Upper lobe of left lung (tissue), 6 donors: ENCODE measurements around the gene SYT9. TPM values are rescaled to one million over a fixed set of nuclear protein-coding genes. Genes with fewer than 3 reads are reported as not detected.

ENCODE experiments used
- ATAC-seq, 2 donors: fragments of 200-7000 bp; cut with Tn5 transposase; one replicate each; pipeline ENCODE4 v1.9.1; 2022; ENCODE audit warnings: mild to moderate bottlenecking in 2 of 2, moderate library complexity in 2 of 2; ENCODE audit not compliant: low FRiP score in 2 of 2
- DNase-seq, 2 donors: peaks; one replicate each; pipeline ENCODE4 v3.0.0-alpha.2; 2019 to 2020
- H3K27ac ChIP-seq, 4 donors: fragments of 200-600 bp; sonication (generic); one replicate each; pipeline ENCODE4 v1.5.1; 2016 to 2019
- H3K27me3 ChIP-seq, 4 donors: fragments of 200-600 bp; sonication (generic); one replicate each; pipeline ENCODE4 v1.5.1; 2017 to 2019
- H3K36me3 ChIP-seq, 4 donors: fragments of 200-600 bp; sonication (generic); one replicate each; pipeline ENCODE4 v1.5.1; 2016 to 2019
- H3K4me1 ChIP-seq, 4 donors: fragments of 200-600 bp; sonication (generic); one replicate each; pipeline ENCODE4 v1.5.1; 2018 to 2019
- H3K4me3 ChIP-seq, 4 donors: fragments of 200-600 bp; sonication (generic); one replicate each; pipeline ENCODE4 v1.5.1; 2017 to 2019; ENCODE audit warnings: mild to moderate bottlenecking in 2 of 4, moderate library complexity in 1 of 4
- H3K9me3 ChIP-seq, 4 donors: fragments of 200-600 bp; sonication (generic); one replicate each; pipeline ENCODE4 v1.5.1; 2018 to 2019
- EP300 ChIP-seq, 4 donors: sonication (generic); formaldehyde crosslinking; IDR thresholded peaks; one replicate each; pipeline ENCODE4 v1.5.1; 2017; ENCODE audit warnings: antibody characterized with exemption in 4 of 4, control low read depth in 2 of 4
- POLR2A ChIP-seq, 4 donors: fragments of 450-650 bp; IDR thresholded peaks; one replicate each; pipeline ENCODE4 v1.5.1; 2016 to 2017; ENCODE audit warnings: antibody characterized with exemption in 4 of 4, mild to moderate bottlenecking in 2 of 4
- POLR2AphosphoS5 ChIP-seq, 2 donors: sonication (generic); formaldehyde crosslinking; IDR thresholded peaks; one replicate each; pipeline ENCODE4 v1.5.1; 2017; ENCODE audit warnings: antibody characterized with exemption in 2 of 2
- WGBS, 2 donors: methylation state at CpG; one replicate each; pipeline ENCODE4 v1.1.5; 2017 to 2018; 5-methylcytosine and 5-hydroxymethylcytosine counted together
- total RNA-seq, 6 donors: library from RNA; depleted of rRNA in 4 of 6; stranded (reverse); fragments of >200 nt in 4 of 6; gene quantifications; one replicate each; pipeline versions ENCODE4 v1.1.0 to v1.2.1, GENCODE V29; 2016 to 2021
- TF ChIP-seq, protein P1 (sequence below), 6 experiments: fragments of 450-650 bp in 4 of 6; fragments of 200-600 bp in 2 of 6; sonication (generic) in 2 of 6; IDR thresholded peaks; one replicate each; pipeline ENCODE4 v1.5.1; 2016 to 2019; ENCODE audit warnings: antibody characterized with exemption in 6 of 6
- donor health status: DM: no; HTN: no; CAD: no; lungs with moderate emphysema.
- donor health status: DM: no; HTN: yes; CAD: no; lungs with severe emphysema.

SYT9 gene
- total RNA-seq, 6 donors from 2014 or later: 0.27 to 0.30 TPM; not detected in 4

GRCh38 chr11:7341551-7341950 lies 89.8 kb downstream of the SYT9 start:
- Histone ChIP-seq H3K36me3 (no peaks in the 10 kb centered on the region), H3K27ac (no peak overlapping the region), H3K4me1 (no peaks in the 10 kb centered on the region), H3K9me3 (peaks cover 0 to 3% (median 0%) of the 10 kb centered on the region in 4 donors), H3K4me3 (no peak overlapping the region), H3K27me3 (no peaks in the 10 kb centered on the region)
- TF ChIP-seq EP300 (IDR thresholded peaks at IDR 0.05) (no peak), POLR2AphosphoS5 (IDR thresholded peaks at IDR 0.05) (no peak), POLR2A (IDR thresholded peaks at IDR 0.05) (no peak)
- TF ChIP-seq, protein P1, sequence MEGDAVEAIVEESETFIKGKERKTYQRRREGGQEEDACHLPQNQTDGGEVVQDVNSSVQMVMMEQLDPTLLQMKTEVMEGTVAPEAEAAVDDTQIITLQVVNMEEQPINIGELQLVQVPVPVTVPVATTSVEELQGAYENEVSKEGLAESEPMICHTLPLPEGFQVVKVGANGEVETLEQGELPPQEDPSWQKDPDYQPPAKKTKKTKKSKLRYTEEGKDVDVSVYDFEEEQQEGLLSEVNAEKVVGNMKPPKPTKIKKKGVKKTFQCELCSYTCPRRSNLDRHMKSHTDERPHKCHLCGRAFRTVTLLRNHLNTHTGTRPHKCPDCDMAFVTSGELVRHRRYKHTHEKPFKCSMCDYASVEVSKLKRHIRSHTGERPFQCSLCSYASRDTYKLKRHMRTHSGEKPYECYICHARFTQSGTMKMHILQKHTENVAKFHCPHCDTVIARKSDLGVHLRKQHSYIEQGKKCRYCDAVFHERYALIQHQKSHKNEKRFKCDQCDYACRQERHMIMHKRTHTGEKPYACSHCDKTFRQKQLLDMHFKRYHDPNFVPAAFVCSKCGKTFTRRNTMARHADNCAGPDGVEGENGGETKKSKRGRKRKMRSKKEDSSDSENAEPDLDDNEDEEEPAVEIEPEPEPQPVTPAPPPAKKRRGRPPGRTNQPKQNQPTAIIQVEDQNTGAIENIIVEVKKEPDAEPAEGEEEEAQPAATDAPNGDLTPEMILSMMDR (IDR thresholded peaks at IDR 0.05): no peak
- no peak for ATAC-seq
- 57 to 73% methylated on average over 2 of the region's 2 CpGs for WGBS, 2 donors
- DNase-seq: no peak

- DNase-seq: no peak
- H3K4me1 ChIP-seq: no peaks in the 10 kb centered on the region
These were observed 96.1 kb downstream of the SYT9 start for GRCh38 chr11:7347611-7348431.

DNA sequence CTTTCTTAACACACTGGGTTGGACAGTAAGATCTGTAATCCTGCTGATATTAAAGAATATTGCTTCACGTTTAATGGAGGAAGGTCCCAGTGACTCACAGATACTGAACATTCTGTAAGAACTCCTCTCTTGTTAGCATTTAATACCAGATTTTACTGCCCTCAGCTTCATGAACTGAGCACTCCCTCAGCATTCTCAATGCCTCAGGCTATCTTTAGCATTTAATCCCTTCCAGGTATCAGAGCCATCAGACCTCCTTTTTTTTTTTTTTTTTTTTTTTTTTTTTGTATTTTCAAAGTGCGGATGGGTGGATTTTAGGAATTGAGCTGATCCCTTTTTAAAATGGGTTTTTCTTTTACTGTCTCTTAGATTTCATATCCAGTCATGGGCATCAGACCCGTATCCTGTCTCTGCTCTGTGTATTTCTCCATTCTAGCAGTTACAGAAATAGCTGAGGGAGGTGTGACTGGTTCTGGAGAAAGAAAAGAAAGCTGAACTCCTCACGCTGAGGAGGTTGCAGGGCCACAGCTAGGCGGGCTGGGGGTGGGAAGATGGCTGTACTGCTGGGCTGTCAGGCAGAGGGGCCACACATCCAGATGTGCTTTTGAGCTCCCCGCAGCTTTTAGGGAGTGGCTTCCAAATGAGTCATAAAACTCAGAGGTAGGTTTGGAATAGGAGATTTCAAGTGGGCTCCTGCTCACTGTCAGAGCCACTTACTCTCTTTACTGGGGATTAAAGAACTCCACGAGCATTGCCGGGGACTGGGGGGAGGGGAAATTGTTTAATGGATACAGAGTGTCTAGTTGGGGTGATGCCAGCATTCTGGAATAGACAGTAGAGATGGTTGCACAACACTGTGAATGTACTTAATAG lies 97.0 kb downstream of the SYT9 start:
- H3K27me3 ChIP-seq: no peaks in the 10 kb centered on the region
- no peak for ATAC-seq
- 51 to 54% methylated on average over 8 of the region's 8 CpGs for WGBS, 2 donors
- H3K27ac ChIP-seq: no peak overlapping the region
- peak in 1 of 2 donors; percentile 10 for DNase-seq
- no peaks in the 10 kb centered on the region for H3K9me3 ChIP-seq
- H3K36me3 ChIP-seq: no peaks in the 10 kb centered on the region
- no peaks in the 10 kb centered on the region for H3K4me1 ChIP-seq
- no peak overlapping the region for H3K4me3 ChIP-seq
- TF ChIP-seq POLR2A (IDR thresholded peaks at IDR 0.05) (no peak), POLR2AphosphoS5 (IDR thresholded peaks at IDR 0.05) (no peak), EP300 (IDR thresholded peaks at IDR 0.05) (no peak)
- TF ChIP-seq, protein P1 (IDR thresholded peaks at IDR 0.05): no peak

More at GRCh38 chr11:7347611-7348431, 96.1 kb downstream of the SYT9 start:
- no peaks in the 10 kb centered on the region for H3K27me3 ChIP-seq
- TF ChIP-seq, protein P1 (IDR thresholded peaks at IDR 0.05): no peak
- TF ChIP-seq POLR2A (IDR thresholded peaks at IDR 0.05): no peak
- TF ChIP-seq EP300 (IDR thresholded peaks at IDR 0.05): no peak
- no peak for TF ChIP-seq POLR2AphosphoS5 (IDR thresholded peaks at IDR 0.05)
- no peaks in the 10 kb centered on the region for H3K9me3 ChIP-seq
- 59 to 65% methylated on average over 6 of the region's 6 CpGs for WGBS, 2 donors
- ATAC-seq: no peak
- no peaks in the 10 kb centered on the region for H3K36me3 ChIP-seq
- H3K4me3 ChIP-seq: no peak overlapping the region
- no peak overlapping the region for H3K27ac ChIP-seq

- Histone ChIP-seq H3K4me1 (no peaks in the 10 kb centered on the region), H3K27me3 (no peaks in the 10 kb centered on the region), H3K4me3 (no peak overlapping the region), H3K27ac (no peak overlapping the region), H3K9me3 (no peaks in the 10 kb centered on the region), H3K36me3 (no peaks in the 10 kb centered on the region)
- no peak for ATAC-seq
- DNase-seq: no peak
- TF ChIP-seq POLR2A (IDR thresholded peaks at IDR 0.05) (no peak), EP300 (IDR thresholded peaks at IDR 0.05) (no peak), POLR2AphosphoS5 (IDR thresholded peaks at IDR 0.05) (no peak)
- TF ChIP-seq, protein P1 (IDR thresholded peaks at IDR 0.05): no peak
- WGBS, 2 donors: 64 to 88% methylated on average over 2 to 5 of the region's 5 CpGs
These were observed 99.5 kb downstream of the SYT9 start for GRCh38 chr11:7351228-7351627.
